ENCODE measurements around the gene ERBB4.

GRCh38 chr2:212381428-212382102 lies 157.0 kb downstream of the ERBB4 start:
- TF ChIP-seq CTCF (IDR thresholded peaks at IDR 0.05) (no peak), POLR2A (IDR thresholded peaks at IDR 0.05) (no peak), POLR2AphosphoS5 (IDR thresholded peaks at IDR 0.05) (no peak), EP300 (IDR thresholded peaks at IDR 0.05; ENCODE audit: low read depth) (no peak)

Data from transverse colon (tissue), 4 donors.